Measurements from ENCODE around the gene RAB25.
"Not testable (repeated sequence)": the region's sequence is repeated elsewhere in the genome, so short reads cannot be mapped to it uniquely, and the experiment has no call there.

Gene RAB25

GRCh38 chr1:156102633-156103511 is 41.9 kb downstream of the RAB25 start:
- DNase-seq (ENCODE audit: low read depth): no peak

GRCh38 chr1:156103521-156103947 is 42.6 kb downstream of the RAB25 start:
- DNase-seq (ENCODE audit: low read depth): peak; percentile 80

- DNase-seq (ENCODE audit: low read depth): peak; percentile 91
Measured at GRCh38 chr1:156104065-156104810, 43.3 kb downstream of the RAB25 start.

- peak; percentile 70 for DNase-seq (ENCODE audit: low read depth)
Measured at GRCh38 chr1:156104861-156105832, 44.2 kb downstream of the RAB25 start.

GRCh38 chr1:156106624-156107488 is 45.9 kb downstream of the RAB25 start:
- DNase-seq (ENCODE audit: low read depth): no peak

GRCh38 chr1:156108057-156108456 is 47.1 kb downstream of the RAB25 start:
- DNase-seq (ENCODE audit: low read depth): no peak

- no peak for DNase-seq (ENCODE audit: low read depth)
Measured at GRCh38 chr1:156108664-156109241, 47.8 kb downstream of the RAB25 start.

GRCh38 chr1:156110252-156110651 is 49.3 kb downstream of the RAB25 start:
- no peak for DNase-seq (ENCODE audit: low read depth)

- DNase-seq (ENCODE audit: low read depth): no peak
Measured at GRCh38 chr1:156111355-156111962, 50.5 kb downstream of the RAB25 start.

- DNase-seq (ENCODE audit: low read depth): no peak
Measured at GRCh38 chr1:156112276-156113137, 51.5 kb downstream of the RAB25 start.

- DNase-seq (ENCODE audit: low read depth): no peak
Measured at GRCh38 chr1:156113282-156113950, 52.5 kb downstream of the RAB25 start.

GRCh38 chr1:156114101-156114918 is 53.4 kb downstream of the RAB25 start, which contains the start of gene LMNA:
Gene LMNA, plus strand, starts transcription at chr1:156114711. Its CDS starts 208 bp downstream, at chr1:156114919.
- peak; percentile 97 for DNase-seq (ENCODE audit: low read depth)

- DNase-seq (ENCODE audit: low read depth): no peak
Measured at GRCh38 chr1:156114919-156115513, 54.1 kb downstream of the RAB25 start.

- no peak for DNase-seq (ENCODE audit: low read depth)
Measured at GRCh38 chr1:156115514-156116374, 54.8 kb downstream of the RAB25 start.

- not testable (repeated sequence) for DNase-seq (ENCODE audit: low read depth)
Measured at GRCh38 chr1:156116731-156117130, 55.8 kb downstream of the RAB25 start.
